Erythroblast (primary cell): ENCODE results near the gene RAP1GAP2.

Experiments
- GATA1 ChIP-seq: IDR thresholded peaks from 2 replicates; pipeline ENCODE4 v1.6.1; 2011; ENCODE audit warnings: low read depth, mild to moderate bottlenecking, control low read depth, low read length, moderate library complexity
- POLR2A ChIP-seq: IDR thresholded peaks from 2 replicates; pipeline ENCODE4 v1.6.1; 2011; ENCODE audit warnings: mild to moderate bottlenecking, low read length

DNA sequence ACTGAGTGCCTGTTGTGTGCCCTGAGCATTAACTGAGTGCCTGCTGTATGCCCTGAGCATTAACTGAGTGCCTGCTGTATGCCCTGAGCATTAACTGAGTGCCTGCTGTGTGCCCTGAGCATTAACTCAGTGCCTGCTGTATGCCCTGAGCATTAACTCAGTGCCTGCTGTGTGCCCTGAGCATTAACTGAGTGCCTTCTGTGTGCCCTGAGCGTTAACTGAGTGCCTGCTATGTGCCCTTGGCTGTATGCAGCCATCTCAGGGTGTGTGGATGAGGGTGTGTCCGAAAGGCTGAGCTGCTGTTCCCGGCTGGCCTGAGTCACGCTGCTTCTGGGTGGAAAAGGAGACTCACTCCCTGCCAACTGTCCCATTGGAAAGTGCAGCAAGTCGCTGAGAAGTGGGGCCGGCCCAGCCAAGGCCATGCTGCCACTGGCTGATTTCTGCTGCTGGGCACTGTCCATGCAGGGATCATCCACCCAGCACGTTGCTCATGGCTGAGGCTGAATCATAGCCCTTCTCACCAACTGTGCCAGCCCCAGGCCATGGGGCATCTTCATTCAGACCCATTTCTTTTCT, 153.3 kb downstream of the RAP1GAP2 start:
- TF ChIP-seq POLR2A (no peak), GATA1 (no peak)
